A673 (cell line): ENCODE measurements around the gene PTGDR2. TPM values are rescaled to one million over a fixed set of nuclear protein-coding genes. Genes with fewer than 3 reads are reported as not detected.

Experiments
- BruUV-seq: library from RNA; stranded (reverse); fragments of 400-500 nt; replicated peaks from 2 replicates; lab custom pipeline; 2021; lab: Mats Ljungman, UMichigan
- CTCF ChIA-PET: fragments of 300-600 bp; sonication (Branson Sonifier 250); formaldehyde crosslinking; loops from one replicate; lab custom pipeline; 2022; ENCODE audit warnings: antibody characterized with exemption; lab: Charles Lee
- POLR2A ChIA-PET: fragments of 300-600 bp; sonication (Branson Sonifier 250); formaldehyde crosslinking; loops from one replicate; lab custom pipeline; 2022; ENCODE audit warnings: antibody characterized with exemption; ENCODE audit not compliant: low non-redundant PET; lab: Charles Lee
- DNase-seq: peaks from one replicate; pipeline ENCODE4 v3.0.0-alpha.2; 2015; ENCODE audit warnings: low spot score
- H3K27ac ChIP-seq: fragments of 200-600 bp; sonication (generic); 2 replicates; pipeline ENCODE4 v1.5.1; 2016; ENCODE audit warnings: mixed run types, low read depth, mild to moderate bottlenecking, mixed read lengths, antibody characterized with exemption, low read length; ENCODE audit not compliant: poor library complexity, severe bottlenecking
- H3K27me3 ChIP-seq: fragments of 200-600 bp; sonication (generic); replicated peaks from 2 replicates; pipeline ENCODE4 v1.6.1; 2017; ENCODE audit warnings: mixed run types, low read depth, mild to moderate bottlenecking, mixed read lengths, antibody characterized with exemption, low read length; ENCODE audit not compliant: insufficient read depth, poor library complexity
- H3K36me3 ChIP-seq: fragments of 200-600 bp; sonication (generic); 2 replicates; pipeline ENCODE4 v1.6.1; 2016; ENCODE audit warnings: mixed run types, mild to moderate bottlenecking, mixed read lengths, antibody characterized with exemption, low read length; ENCODE audit not compliant: insufficient read depth, poor library complexity, severe bottlenecking
- H3K4me1 ChIP-seq: fragments of 200-600 bp; sonication (generic); 2 replicates; pipeline ENCODE4 v1.6.1; 2017; ENCODE audit warnings: mixed run types, mild to moderate bottlenecking, mixed read lengths, antibody characterized with exemption, low read length; ENCODE audit not compliant: insufficient read depth, poor library complexity, severe bottlenecking
- H3K4me3 ChIP-seq: fragments of 200-600 bp; sonication (generic); 2 replicates; pipeline ENCODE4 v1.5.1; 2016; ENCODE audit warnings: low read depth, mixed run types, mild to moderate bottlenecking, mixed read lengths, low read length; ENCODE audit not compliant: poor library complexity, severe bottlenecking
- H3K9me3 ChIP-seq: fragments of 200-600 bp; sonication (generic); 2 replicates; pipeline ENCODE4 v1.6.1; 2016; ENCODE audit warnings: mixed run types, low read depth, mild to moderate bottlenecking, mixed read lengths, antibody characterized with exemption, low read length; ENCODE audit not compliant: poor library complexity, severe bottlenecking
- EZH2 ChIP-seq: fragments of 200-600 bp; sonication (generic); IDR thresholded peaks from 2 replicates; pipeline ENCODE4 v1.6.1; 2017; ENCODE audit warnings: borderline replicate concordance, low read depth, mild to moderate bottlenecking, mixed read lengths, antibody characterized with exemption, low read length; ENCODE audit not compliant: poor library complexity, severe bottlenecking
- intact Hi-C: fragments of 100-400 bp; cut with micrococcal nuclease; formaldehyde crosslinking; loops from one replicate; pipeline ENCODE4 v1.10.0; 2022; ENCODE audit not compliant: unreplicated experiment
- total RNA-seq: library from RNA; stranded (reverse); gene quantifications from 2 replicates; pipeline ENCODE4 v1.2.3, GENCODE V29; 2021
- TF ChIP-seq, protein P1 (sequence below): fragments of 300-800, 200-600 bp; sonication (generic); conservative IDR thresholded peaks from 2 replicates; pipeline ENCODE4 v1.5.1; 2017; ENCODE audit warnings: low read depth, mild to moderate bottlenecking, antibody characterized with exemption, low read length, moderate library complexity, mixed read lengths

The PTGDR2 gene
- total RNA-seq, 1 experiment from 2014 or later = 0.09 TPM

- no TSS peak for BruUV-seq
- no peak overlapping the region for H3K4me3 ChIP-seq
- no peaks in the 10 kb centered on the region for H3K27me3 ChIP-seq
- H3K4me1 ChIP-seq = no peaks in the 10 kb centered on the region
- TF ChIP-seq, protein P1, sequence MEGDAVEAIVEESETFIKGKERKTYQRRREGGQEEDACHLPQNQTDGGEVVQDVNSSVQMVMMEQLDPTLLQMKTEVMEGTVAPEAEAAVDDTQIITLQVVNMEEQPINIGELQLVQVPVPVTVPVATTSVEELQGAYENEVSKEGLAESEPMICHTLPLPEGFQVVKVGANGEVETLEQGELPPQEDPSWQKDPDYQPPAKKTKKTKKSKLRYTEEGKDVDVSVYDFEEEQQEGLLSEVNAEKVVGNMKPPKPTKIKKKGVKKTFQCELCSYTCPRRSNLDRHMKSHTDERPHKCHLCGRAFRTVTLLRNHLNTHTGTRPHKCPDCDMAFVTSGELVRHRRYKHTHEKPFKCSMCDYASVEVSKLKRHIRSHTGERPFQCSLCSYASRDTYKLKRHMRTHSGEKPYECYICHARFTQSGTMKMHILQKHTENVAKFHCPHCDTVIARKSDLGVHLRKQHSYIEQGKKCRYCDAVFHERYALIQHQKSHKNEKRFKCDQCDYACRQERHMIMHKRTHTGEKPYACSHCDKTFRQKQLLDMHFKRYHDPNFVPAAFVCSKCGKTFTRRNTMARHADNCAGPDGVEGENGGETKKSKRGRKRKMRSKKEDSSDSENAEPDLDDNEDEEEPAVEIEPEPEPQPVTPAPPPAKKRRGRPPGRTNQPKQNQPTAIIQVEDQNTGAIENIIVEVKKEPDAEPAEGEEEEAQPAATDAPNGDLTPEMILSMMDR = no peak
- TF ChIP-seq EZH2 = no peak
- intact Hi-C loops = no loop called here
- H3K27ac ChIP-seq = no peak overlapping the region
- H3K9me3 ChIP-seq = no peaks in the 10 kb centered on the region
- no peak for DNase-seq
- CTCF ChIA-PET = no interaction called here
- no peaks in the 10 kb centered on the region for H3K36me3 ChIP-seq
- POLR2A ChIA-PET = no interaction called here
Measured at GRCh38 chr11:60878245-60879101, 22.7 kb upstream of the PTGDR2 start.

GRCh38 chr11:60876168-60876485 lies 20.4 kb upstream of the PTGDR2 start:
- Histone ChIP-seq H3K36me3 (no peaks in the 10 kb centered on the region), H3K4me3 (no peak overlapping the region), H3K27ac (no peak overlapping the region), H3K9me3 (no peaks in the 10 kb centered on the region), H3K27me3 (no peaks in the 10 kb centered on the region), H3K4me1 (no peaks in the 10 kb centered on the region)
- no peak for DNase-seq
- CTCF ChIA-PET = no interaction called here
- POLR2A ChIA-PET = no interaction called here
- TF ChIP-seq EZH2 = no peak
- TF ChIP-seq, protein P1 = no peak
- no TSS peak for BruUV-seq
- intact Hi-C loops = no loop called here

DNA sequence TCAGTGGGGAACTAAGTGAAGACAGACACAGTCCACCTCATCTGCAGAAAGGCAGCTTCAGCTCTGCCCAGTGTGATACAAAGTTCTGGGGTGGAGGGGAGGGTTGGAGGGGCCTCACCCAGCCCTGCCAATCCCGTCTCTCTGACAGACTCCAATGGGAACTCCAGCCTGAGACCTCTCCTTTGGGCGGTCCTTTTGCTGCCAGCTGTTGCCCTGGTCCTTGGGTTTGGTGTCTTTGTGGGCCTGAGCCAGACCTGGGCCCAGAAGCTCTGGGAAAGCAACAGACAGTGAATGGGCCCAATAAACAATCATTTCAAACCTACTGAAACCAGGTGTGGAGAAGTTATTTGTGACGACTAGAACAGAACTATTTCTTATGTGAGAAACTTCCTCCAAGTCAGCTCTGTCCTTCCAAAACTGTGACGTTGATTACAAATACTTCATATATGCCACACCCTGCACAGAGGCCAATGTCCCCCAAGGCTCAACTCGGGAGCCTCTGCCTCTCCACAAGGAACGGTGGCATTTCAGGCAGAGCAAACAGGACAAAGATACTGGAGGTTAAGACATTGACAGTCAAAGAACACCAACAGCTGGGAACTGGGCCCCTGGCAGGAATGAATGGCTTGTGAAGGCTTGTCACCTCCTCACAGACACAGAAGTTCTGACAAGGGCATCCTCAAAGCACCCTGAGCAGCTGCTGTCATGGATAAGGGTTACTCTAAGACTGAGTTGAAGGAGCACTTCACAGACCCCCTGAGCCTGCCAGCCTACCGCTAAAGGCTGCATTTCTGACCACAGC lies 19.8 kb upstream of the PTGDR2 start:
- no TSS peak for BruUV-seq
- CTCF ChIA-PET = no interaction called here

More for the DNA sequence above, 19.8 kb upstream of the PTGDR2 start:
- Histone ChIP-seq H3K4me3 (no peak overlapping the region), H3K9me3 (no peaks in the 10 kb centered on the region), H3K27ac (no peak overlapping the region), H3K4me1 (no peaks in the 10 kb centered on the region), H3K27me3 (no peaks in the 10 kb centered on the region), H3K36me3 (no peaks in the 10 kb centered on the region)
- TF ChIP-seq, protein P1 = no peak
- POLR2A ChIA-PET = no interaction called here
- intact Hi-C loops = no loop called here
- DNase-seq = no peak
